HCT116 (cell line): ENCODE results near the gene DCST2.

Experiments used
- CEBPB ChIP-seq: IDR thresholded peaks from 2 replicates; pipeline ENCODE4 v1.6.1; 2012; ENCODE audit warnings: low read depth
- CTCF ChIP-seq, 3 experiments: fragments of 200-600 bp in 1 of 3; sonication (generic) in 1 of 3; IDR thresholded peaks in 2 of 3; conservative IDR thresholded peaks in 1 of 3; 2 replicates each; pipeline ENCODE4 v1.5.1; 2012 to 2017; ENCODE audit warnings: low read depth in 2 of 3, low read length in 2 of 3, antibody characterized with exemption in 1 of 3, borderline replicate concordance in 1 of 3, control low read depth in 1 of 3, mild to moderate bottlenecking in 1 of 3, mixed read lengths in 1 of 3, mixed run types in 1 of 3, moderate library complexity in 1 of 3; ENCODE audit not compliant: insufficient read depth in 1 of 3
- EZH2 ChIP-seq: fragments of 200-600 bp; sonication (generic); IDR thresholded peaks from 2 replicates; pipeline ENCODE4 v1.6.1; 2017; ENCODE audit warnings: antibody characterized with exemption, mixed run types
- EZH2phosphoT487 ChIP-seq: fragments of 200-600 bp; IDR thresholded peaks from 2 replicates; pipeline ENCODE4 v1.6.1; 2018; ENCODE audit warnings: antibody characterized with exemption, borderline replicate concordance
- JUND ChIP-seq: IDR thresholded peaks from 2 replicates; pipeline ENCODE4 v1.6.1; 2012
- POLR2A ChIP-seq: IDR thresholded peaks from 2 replicates; pipeline ENCODE4 v1.7.0; 2011; ENCODE audit warnings: borderline replicate concordance; ENCODE audit not compliant: insufficient read depth, insufficient read length; ENCODE audit errors: extremely low read depth
- SP1 ChIP-seq: IDR thresholded peaks from 2 replicates; pipeline ENCODE4 v1.6.1; 2012; ENCODE audit warnings: low read depth
- SRF ChIP-seq: IDR thresholded peaks from 2 replicates; pipeline ENCODE4 v1.6.1; 2012; ENCODE audit warnings: low read depth
- TF ChIP-seq, protein P1 (sequence below): IDR thresholded peaks from 2 replicates; pipeline ENCODE4 v1.6.1; 2011; ENCODE audit warnings: mild to moderate bottlenecking, low read length, moderate library complexity; ENCODE audit not compliant: insufficient replicate concordance; ENCODE audit errors: extremely low read depth

DNA sequence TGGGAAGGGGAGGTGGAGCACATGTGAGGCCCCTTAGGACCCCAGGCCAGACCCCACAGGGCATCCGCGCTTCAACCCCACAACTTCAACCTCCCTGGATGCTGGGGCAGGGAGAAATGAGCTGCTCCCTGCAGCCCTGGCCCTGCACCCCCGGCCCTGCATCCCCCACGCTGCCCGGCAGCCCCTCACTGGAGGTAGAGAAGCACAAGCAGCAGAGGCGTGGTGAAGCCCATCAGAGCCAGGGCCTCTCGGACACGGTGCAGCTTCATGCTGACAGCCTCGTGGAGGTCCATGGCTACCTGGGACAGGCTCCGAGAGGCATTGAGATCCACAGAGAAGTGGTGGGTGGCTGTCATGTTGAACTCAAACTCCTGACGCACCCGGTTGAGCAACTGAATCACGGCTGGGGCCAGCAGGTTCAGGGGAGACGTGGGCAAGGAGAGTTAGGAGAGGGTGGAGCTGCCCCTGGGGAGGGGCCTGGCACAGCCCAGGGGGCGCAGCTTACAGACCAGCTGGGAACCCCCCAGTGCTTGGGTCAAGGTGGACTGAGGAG is 3.3 kb downstream of the DCST2 start:
- TF ChIP-seq JUND (no peak), EZH2 (no peak), CTCF (IDR thresholded peaks at IDR 0.05 in 2 of 3, conservative IDR thresholded peaks at IDR 0.05 in 1 of 3; ENCODE audit: borderline replicate concordance in 1 of 3, insufficient read depth in 1 of 3, low read depth in 2 of 3, low read length in 2 of 3) (no peak), SP1 (no peak), SRF (no peak), EZH2phosphoT487 (no peak), CEBPB (no peak), POLR2A (no peak)
- TF ChIP-seq, protein P1, sequence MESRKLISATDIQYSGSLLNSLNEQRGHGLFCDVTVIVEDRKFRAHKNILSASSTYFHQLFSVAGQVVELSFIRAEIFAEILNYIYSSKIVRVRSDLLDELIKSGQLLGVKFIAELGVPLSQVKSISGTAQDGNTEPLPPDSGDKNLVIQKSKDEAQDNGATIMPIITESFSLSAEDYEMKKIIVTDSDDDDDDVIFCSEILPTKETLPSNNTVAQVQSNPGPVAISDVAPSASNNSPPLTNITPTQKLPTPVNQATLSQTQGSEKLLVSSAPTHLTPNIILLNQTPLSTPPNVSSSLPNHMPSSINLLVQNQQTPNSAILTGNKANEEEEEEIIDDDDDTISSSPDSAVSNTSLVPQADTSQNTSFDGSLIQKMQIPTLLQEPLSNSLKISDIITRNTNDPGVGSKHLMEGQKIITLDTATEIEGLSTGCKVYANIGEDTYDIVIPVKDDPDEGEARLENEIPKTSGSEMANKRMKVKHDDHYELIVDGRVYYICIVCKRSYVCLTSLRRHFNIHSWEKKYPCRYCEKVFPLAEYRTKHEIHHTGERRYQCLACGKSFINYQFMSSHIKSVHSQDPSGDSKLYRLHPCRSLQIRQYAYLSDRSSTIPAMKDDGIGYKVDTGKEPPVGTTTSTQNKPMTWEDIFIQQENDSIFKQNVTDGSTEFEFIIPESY: no peak
